Measurements from ENCODE around the gene TPSB2.
"Not testable (repeated sequence)": the region's sequence is repeated elsewhere in the genome, so short reads cannot be mapped to it uniquely, and the experiment has no call there.

TPSB2 gene

DNA sequence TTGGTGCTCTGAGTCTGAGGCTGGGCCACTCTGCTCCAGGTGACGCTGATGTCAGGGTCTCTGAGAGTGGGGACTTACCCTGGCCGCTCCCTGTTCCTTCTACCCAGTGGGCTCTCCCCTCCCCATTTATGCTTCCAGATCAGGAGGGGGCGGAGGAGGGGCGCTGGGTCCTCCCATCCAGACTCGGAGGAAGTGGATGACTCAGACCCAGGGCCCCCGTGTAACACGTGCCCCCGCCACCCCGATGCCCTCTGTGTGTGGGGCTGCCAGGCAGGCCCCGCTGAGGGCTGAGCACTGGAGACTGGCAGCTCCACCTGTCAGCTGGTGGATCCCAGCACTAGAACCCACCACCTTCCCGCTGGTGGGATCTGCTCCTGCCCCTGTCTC, at the start of gene TPSB2:
TSS of gene TPSB2 (minus strand) at position 101 of the 387 bp plus-strand sequence. CDS start 233 bp downstream, outside the sequence.
- not testable (repeated sequence) for H3K9me3 ChIP-seq (ENCODE audit: control insufficient read depth in 1 of 2, low read length in 2 of 2); H3K4me1 ChIP-seq (ENCODE audit: control insufficient read depth in 1 of 2, insufficient read depth in 2 of 2, low read length in 2 of 2); H3K27me3 ChIP-seq (ENCODE audit: control insufficient read depth in 1 of 2, insufficient read depth in 2 of 2, low read length in 2 of 2); H3K4me3 ChIP-seq (ENCODE audit: low read depth in 1 of 2, low read length in 2 of 2); H3K27ac ChIP-seq (ENCODE audit: low read depth, low read length); H3K36me3 ChIP-seq (ENCODE audit: control insufficient read depth in 1 of 2, insufficient read depth in 2 of 2, low read length in 2 of 2); H3K9ac ChIP-seq (ENCODE audit: low read depth in 1 of 2, low read length in 2 of 2)

GRCh38 chr16:1279081-1279944, 49.3 kb upstream of the TPSB2 start:
- H3K36me3 ChIP-seq (ENCODE audit: control insufficient read depth in 1 of 2, insufficient read depth in 2 of 2, low read length in 2 of 2): no peaks in the 10 kb centered on the region
- H3K9ac ChIP-seq (ENCODE audit: low read depth in 1 of 2, low read length in 2 of 2): no peak overlapping the region
- no peaks in the 10 kb centered on the region for H3K9me3 ChIP-seq (ENCODE audit: control insufficient read depth in 1 of 2, low read length in 2 of 2)
- no peaks in the 10 kb centered on the region for H3K4me1 ChIP-seq (ENCODE audit: control insufficient read depth in 1 of 2, insufficient read depth in 2 of 2, low read length in 2 of 2)
- no peak overlapping the region for H3K4me3 ChIP-seq (ENCODE audit: low read depth in 1 of 2, low read length in 2 of 2)
- peaks cover 18 to 34% of the 10 kb centered on the region in 2 donors for H3K27me3 ChIP-seq (ENCODE audit: control insufficient read depth in 1 of 2, insufficient read depth in 2 of 2, low read length in 2 of 2)
- H3K27ac ChIP-seq (ENCODE audit: low read depth, low read length): no peak overlapping the region

- peaks cover 18 to 38% of the 10 kb centered on the region in 2 donors for H3K27me3 ChIP-seq (ENCODE audit: control insufficient read depth in 1 of 2, insufficient read depth in 2 of 2, low read length in 2 of 2)
- no peaks in the 10 kb centered on the region for H3K4me1 ChIP-seq (ENCODE audit: control insufficient read depth in 1 of 2, insufficient read depth in 2 of 2, low read length in 2 of 2)
- H3K27ac ChIP-seq (ENCODE audit: low read depth, low read length): no peak overlapping the region
- H3K36me3 ChIP-seq (ENCODE audit: control insufficient read depth in 1 of 2, insufficient read depth in 2 of 2, low read length in 2 of 2): no peaks in the 10 kb centered on the region
- H3K4me3 ChIP-seq (ENCODE audit: low read depth in 1 of 2, low read length in 2 of 2): no peak overlapping the region
- H3K9ac ChIP-seq (ENCODE audit: low read depth in 1 of 2, low read length in 2 of 2): no peak overlapping the region
- no peaks in the 10 kb centered on the region for H3K9me3 ChIP-seq (ENCODE audit: control insufficient read depth in 1 of 2, low read length in 2 of 2)
Measured at GRCh38 chr16:1278477-1278876, 48.5 kb upstream of the TPSB2 start.

DNA sequence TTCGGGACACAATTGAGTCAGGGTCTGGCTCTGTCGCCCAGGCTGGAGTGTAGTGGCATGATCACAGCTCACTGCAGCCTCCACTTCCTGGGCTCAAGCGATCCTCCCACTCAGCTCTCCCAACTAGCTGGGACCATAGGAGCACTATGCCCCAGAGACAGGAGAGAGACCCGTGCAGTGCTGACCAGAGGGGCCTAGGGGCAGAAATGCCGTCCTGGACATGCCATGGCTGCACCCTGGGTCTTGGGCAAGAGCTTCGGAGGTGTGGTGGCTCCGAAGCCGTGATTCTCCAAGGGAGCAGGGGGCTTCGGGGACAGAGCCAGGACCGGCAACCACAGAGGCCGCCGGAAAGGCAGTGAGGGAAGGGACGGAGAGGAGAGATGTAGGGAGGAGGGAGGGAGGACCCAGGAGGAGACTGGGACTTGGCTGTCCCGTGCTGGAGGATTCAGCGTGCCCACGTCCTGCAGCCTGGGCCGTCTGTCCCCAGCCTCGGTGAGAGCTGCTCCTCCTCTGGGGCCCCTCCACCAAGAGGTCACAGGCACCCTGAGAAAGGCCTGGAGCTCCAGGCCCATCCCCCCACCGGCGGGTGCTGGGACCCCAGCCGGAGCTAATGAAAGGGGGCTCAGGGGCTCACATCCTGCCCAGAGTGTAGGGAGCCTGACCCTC, 47.8 kb upstream of the TPSB2 start:
- Histone ChIP-seq H3K9me3 (ENCODE audit: control insufficient read depth in 1 of 2, low read length in 2 of 2) (no peaks in the 10 kb centered on the region), H3K27me3 (ENCODE audit: control insufficient read depth in 1 of 2, insufficient read depth in 2 of 2, low read length in 2 of 2) (peaks cover 18 to 38% of the 10 kb centered on the region in 2 donors), H3K4me1 (ENCODE audit: control insufficient read depth in 1 of 2, insufficient read depth in 2 of 2, low read length in 2 of 2) (no peaks in the 10 kb centered on the region), H3K27ac (ENCODE audit: low read depth, low read length) (no peak overlapping the region), H3K36me3 (ENCODE audit: control insufficient read depth in 1 of 2, insufficient read depth in 2 of 2, low read length in 2 of 2) (no peaks in the 10 kb centered on the region), H3K9ac (ENCODE audit: low read depth in 1 of 2, low read length in 2 of 2) (no peak overlapping the region), H3K4me3 (ENCODE audit: low read depth in 1 of 2, low read length in 2 of 2) (no peak overlapping the region)

- H3K27me3 ChIP-seq (ENCODE audit: control insufficient read depth in 1 of 2, insufficient read depth in 2 of 2, low read length in 2 of 2): peaks cover 18 to 42% of the 10 kb centered on the region in 2 donors
- H3K36me3 ChIP-seq (ENCODE audit: control insufficient read depth in 1 of 2, insufficient read depth in 2 of 2, low read length in 2 of 2): no peaks in the 10 kb centered on the region
- H3K9me3 ChIP-seq (ENCODE audit: control insufficient read depth in 1 of 2, low read length in 2 of 2): no peaks in the 10 kb centered on the region
- peaks cover 2 to 4% of the 10 kb centered on the region in 2 donors for H3K4me1 ChIP-seq (ENCODE audit: control insufficient read depth in 1 of 2, insufficient read depth in 2 of 2, low read length in 2 of 2)
- no peak overlapping the region for H3K4me3 ChIP-seq (ENCODE audit: low read depth in 1 of 2, low read length in 2 of 2)
- H3K9ac ChIP-seq (ENCODE audit: low read depth in 1 of 2, low read length in 2 of 2): no peak overlapping the region
- no peak overlapping the region for H3K27ac ChIP-seq (ENCODE audit: low read depth, low read length)
Measured at GRCh38 chr16:1277151-1277598, 47.2 kb upstream of the TPSB2 start.

- Histone ChIP-seq H3K9me3 (ENCODE audit: control insufficient read depth in 1 of 2, low read length in 2 of 2) (no peaks in the 10 kb centered on the region), H3K4me3 (ENCODE audit: low read depth in 1 of 2, low read length in 2 of 2) (no peak overlapping the region), H3K27ac (ENCODE audit: low read depth, low read length) (no peak overlapping the region), H3K27me3 (ENCODE audit: control insufficient read depth in 1 of 2, insufficient read depth in 2 of 2, low read length in 2 of 2) (peaks cover 18 to 43% of the 10 kb centered on the region in 2 donors), H3K36me3 (ENCODE audit: control insufficient read depth in 1 of 2, insufficient read depth in 2 of 2, low read length in 2 of 2) (no peaks in the 10 kb centered on the region), H3K9ac (ENCODE audit: low read depth in 1 of 2, low read length in 2 of 2) (no peak overlapping the region), H3K4me1 (ENCODE audit: control insufficient read depth in 1 of 2, insufficient read depth in 2 of 2, low read length in 2 of 2) (peaks cover 7 to 8% of the 10 kb centered on the region in 2 donors)
Measured at GRCh38 chr16:1276580-1276878, 46.5 kb upstream of the TPSB2 start.

DNA sequence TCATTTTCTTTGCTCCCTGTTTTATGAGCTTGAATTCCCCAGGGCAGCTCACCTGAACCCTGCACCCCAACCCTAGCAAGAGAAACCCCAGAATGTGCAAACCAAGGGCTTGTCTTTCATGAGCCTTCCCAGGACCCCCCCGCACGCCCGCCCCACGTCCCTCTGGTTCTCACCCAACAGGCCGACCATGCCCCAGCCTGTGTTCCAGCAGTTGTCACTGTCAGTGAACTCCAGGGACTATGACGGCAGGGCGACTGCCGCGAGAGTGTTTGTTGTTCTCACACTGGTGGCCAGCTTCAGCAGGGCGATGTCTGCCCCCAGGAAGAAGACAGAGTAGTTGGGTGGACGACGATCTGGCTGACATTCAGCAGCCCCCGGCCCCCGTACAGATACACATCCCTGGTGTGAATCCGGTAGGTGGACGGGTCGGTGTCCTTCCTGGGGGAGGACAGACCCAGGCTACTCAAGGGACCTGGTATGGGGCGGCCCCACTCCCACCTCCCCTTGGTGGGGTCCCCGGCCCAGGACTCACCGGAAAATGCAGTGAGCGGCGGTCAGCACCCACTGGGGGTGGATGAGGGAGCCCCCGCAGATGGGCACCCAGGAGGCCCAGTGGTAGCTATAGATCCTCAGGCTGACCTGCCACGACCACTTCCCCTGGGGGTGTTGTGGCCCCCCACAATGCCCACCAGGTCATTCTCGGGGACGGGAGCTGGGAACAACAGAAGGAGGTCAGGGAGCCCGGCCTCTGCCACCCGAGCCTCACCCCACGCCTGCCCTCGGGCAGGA, 46.0 kb upstream of the TPSB2 start:
- no peak overlapping the region for H3K9ac ChIP-seq (ENCODE audit: low read depth in 1 of 2, low read length in 2 of 2)
- H3K27me3 ChIP-seq (ENCODE audit: control insufficient read depth in 1 of 2, insufficient read depth in 2 of 2, low read length in 2 of 2): peaks cover 18 to 45% of the 10 kb centered on the region in 2 donors
- no peaks in the 10 kb centered on the region for H3K36me3 ChIP-seq (ENCODE audit: control insufficient read depth in 1 of 2, insufficient read depth in 2 of 2, low read length in 2 of 2)
- no peak overlapping the region for H3K27ac ChIP-seq (ENCODE audit: low read depth, low read length)
- H3K4me1 ChIP-seq (ENCODE audit: control insufficient read depth in 1 of 2, insufficient read depth in 2 of 2, low read length in 2 of 2): peaks cover 7 to 12% of the 10 kb centered on the region in 2 donors
- no peak overlapping the region for H3K4me3 ChIP-seq (ENCODE audit: low read depth in 1 of 2, low read length in 2 of 2)
- H3K9me3 ChIP-seq (ENCODE audit: control insufficient read depth in 1 of 2, low read length in 2 of 2): no peaks in the 10 kb centered on the region

- Histone ChIP-seq H3K9ac (ENCODE audit: low read depth in 1 of 2, low read length in 2 of 2) (no peak overlapping the region), H3K4me3 (ENCODE audit: low read depth in 1 of 2, low read length in 2 of 2) (no peak overlapping the region), H3K27me3 (ENCODE audit: control insufficient read depth in 1 of 2, insufficient read depth in 2 of 2, low read length in 2 of 2) (peaks cover 21 to 47% of the 10 kb centered on the region in 2 donors)
Measured at GRCh38 chr16:1274767-1275166, 44.8 kb upstream of the TPSB2 start.

DNA sequence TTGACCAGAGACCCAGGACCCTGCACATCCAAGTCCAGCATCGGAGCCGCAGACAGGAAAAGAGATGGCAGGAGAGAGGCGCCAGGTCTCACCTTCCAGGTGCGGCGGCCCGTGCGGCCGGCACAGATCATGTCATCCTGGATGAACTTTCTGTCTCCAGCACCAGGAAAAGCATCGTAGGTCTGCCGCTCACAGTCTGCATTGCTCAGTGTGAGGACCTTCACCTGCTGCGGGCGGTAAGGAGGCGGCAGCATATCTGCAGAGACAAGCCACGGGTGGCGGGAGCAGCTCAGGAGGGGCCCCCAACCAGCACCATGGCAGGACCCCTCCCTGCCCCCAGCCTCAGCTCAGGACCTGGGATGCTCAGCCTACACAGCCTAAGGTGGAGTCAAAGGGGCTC, 43.8 kb upstream of the TPSB2 start:
- H3K4me3 ChIP-seq (ENCODE audit: low read depth in 1 of 2, low read length in 2 of 2): no peak overlapping the region
- H3K27ac ChIP-seq (ENCODE audit: low read depth, low read length): no peak overlapping the region
- H3K9ac ChIP-seq (ENCODE audit: low read depth in 1 of 2, low read length in 2 of 2): no peak overlapping the region
- H3K36me3 ChIP-seq (ENCODE audit: control insufficient read depth in 1 of 2, insufficient read depth in 2 of 2, low read length in 2 of 2): no peaks in the 10 kb centered on the region
- no peaks in the 10 kb centered on the region for H3K9me3 ChIP-seq (ENCODE audit: control insufficient read depth in 1 of 2, low read length in 2 of 2)
- peaks cover 21 to 40% of the 10 kb centered on the region in 2 donors for H3K27me3 ChIP-seq (ENCODE audit: control insufficient read depth in 1 of 2, insufficient read depth in 2 of 2, low read length in 2 of 2)
- peaks cover 7 to 14% of the 10 kb centered on the region in 2 donors for H3K4me1 ChIP-seq (ENCODE audit: control insufficient read depth in 1 of 2, insufficient read depth in 2 of 2, low read length in 2 of 2)

More at GRCh38 chr16:1274767-1275166, 44.8 kb upstream of the TPSB2 start:
- H3K4me1 ChIP-seq (ENCODE audit: control insufficient read depth in 1 of 2, insufficient read depth in 2 of 2, low read length in 2 of 2): peaks cover 7 to 14% of the 10 kb centered on the region in 2 donors
- no peaks in the 10 kb centered on the region for H3K36me3 ChIP-seq (ENCODE audit: control insufficient read depth in 1 of 2, insufficient read depth in 2 of 2, low read length in 2 of 2)
- no peak overlapping the region for H3K27ac ChIP-seq (ENCODE audit: low read depth, low read length)
- no peaks in the 10 kb centered on the region for H3K9me3 ChIP-seq (ENCODE audit: control insufficient read depth in 1 of 2, low read length in 2 of 2)
